ENCODE measurements around the gene OPN4.

- TF ChIP-seq CTCF (conservative IDR thresholded peaks at IDR 0.05; ENCODE audit: low read length), result no peak
- no peak for TF ChIP-seq EZH2phosphoT487 (IDR thresholded peaks at IDR 0.05; ENCODE audit: borderline replicate concordance, low read depth, low read length)
Measured at GRCh38 chr10:86681047-86681446, 26.7 kb downstream of the OPN4 start.

All from OCI-LY7 (cell line).